ENCODE data around the gene KLHL15. TPM values are rescaled to one million over a fixed set of nuclear protein-coding genes. Genes with fewer than 3 reads are reported as not detected.

KLHL15 gene
- total RNA-seq, 1 donor = 8.7 TPM

- H3K4me2 ChIP-seq (ENCODE audit: insufficient read depth, low read length) = no peak overlapping the region
- no peak overlapping the region for H2AFZ ChIP-seq (ENCODE audit: low read length)
- H3K27me3 ChIP-seq (ENCODE audit: insufficient read depth, low read length) = no peaks in the 10 kb centered on the region
- H4K20me1 ChIP-seq (ENCODE audit: insufficient read depth, low read length) = no peaks in the 10 kb centered on the region
- H3K27ac ChIP-seq (ENCODE audit: low read depth, low read length) = no peak overlapping the region
- H3K9me3 ChIP-seq (ENCODE audit: low read depth, low read length) = no peaks in the 10 kb centered on the region
- H3K36me3 ChIP-seq (ENCODE audit: insufficient read depth, low read length) = no peaks in the 10 kb centered on the region
- no peak for TF ChIP-seq CTCF (IDR thresholded peaks at IDR 0.05; ENCODE audit: extremely low read depth, low read depth, low read length)
- no peaks in the 10 kb centered on the region for H3K79me2 ChIP-seq (ENCODE audit: insufficient read depth, low read length)
- H3K4me1 ChIP-seq (ENCODE audit: insufficient read depth, low read length) = no peaks in the 10 kb centered on the region
- H3K4me3 ChIP-seq (ENCODE audit: insufficient read depth, low read length) = no peak overlapping the region
- no peak for DNase-seq (ENCODE audit: insufficient read length, low spot score, missing footprints)
These were observed 10.7 kb upstream of the KLHL15 start for GRCh38 chrX:24037729-24038128.

- no peak overlapping the region for H3K4me2 ChIP-seq (ENCODE audit: insufficient read depth, low read length)
- H3K79me2 ChIP-seq (ENCODE audit: insufficient read depth, low read length) = no peaks in the 10 kb centered on the region
- no peaks in the 10 kb centered on the region for H4K20me1 ChIP-seq (ENCODE audit: insufficient read depth, low read length)
- no peak overlapping the region for H2AFZ ChIP-seq (ENCODE audit: low read length)
- H3K4me1 ChIP-seq (ENCODE audit: insufficient read depth, low read length) = no peaks in the 10 kb centered on the region
- no peak overlapping the region for H3K27ac ChIP-seq (ENCODE audit: low read depth, low read length)
- no peak for TF ChIP-seq CTCF (IDR thresholded peaks at IDR 0.05; ENCODE audit: extremely low read depth, low read depth, low read length)
- no peak overlapping the region for H3K4me3 ChIP-seq (ENCODE audit: insufficient read depth, low read length)
- no peaks in the 10 kb centered on the region for H3K9me3 ChIP-seq (ENCODE audit: low read depth, low read length)
- no peaks in the 10 kb centered on the region for H3K36me3 ChIP-seq (ENCODE audit: insufficient read depth, low read length)
- DNase-seq (ENCODE audit: insufficient read length, low spot score, missing footprints) = no peak
- no peaks in the 10 kb centered on the region for H3K27me3 ChIP-seq (ENCODE audit: insufficient read depth, low read length)
These were observed 7.5 kb upstream of the KLHL15 start for GRCh38 chrX:24034485-24034884.

GRCh38 chrX:24030597-24030996 lies 3.6 kb upstream of the KLHL15 start:
- Histone ChIP-seq H2AFZ (ENCODE audit: low read length) (no peak overlapping the region), H3K4me2 (ENCODE audit: insufficient read depth, low read length) (no peak overlapping the region), H4K20me1 (ENCODE audit: insufficient read depth, low read length) (no peaks in the 10 kb centered on the region), H3K4me1 (ENCODE audit: insufficient read depth, low read length) (no peaks in the 10 kb centered on the region), H3K79me2 (ENCODE audit: insufficient read depth, low read length) (no peaks in the 10 kb centered on the region), H3K36me3 (ENCODE audit: insufficient read depth, low read length) (no peaks in the 10 kb centered on the region), H3K9me3 (ENCODE audit: low read depth, low read length) (no peaks in the 10 kb centered on the region), H3K27ac (ENCODE audit: low read depth, low read length) (no peak overlapping the region), H3K4me3 (ENCODE audit: insufficient read depth, low read length) (no peak overlapping the region), H3K27me3 (ENCODE audit: insufficient read depth, low read length) (no peaks in the 10 kb centered on the region)
- no peak for TF ChIP-seq CTCF (IDR thresholded peaks at IDR 0.05; ENCODE audit: extremely low read depth, low read depth, low read length)
- no peak for DNase-seq (ENCODE audit: insufficient read length, low spot score, missing footprints)

- TF ChIP-seq CTCF (IDR thresholded peaks at IDR 0.05; ENCODE audit: extremely low read depth, low read depth, low read length) = no peak
- no peaks in the 10 kb centered on the region for H4K20me1 ChIP-seq (ENCODE audit: insufficient read depth, low read length)
- no peaks in the 10 kb centered on the region for H3K36me3 ChIP-seq (ENCODE audit: insufficient read depth, low read length)
- H3K4me2 ChIP-seq (ENCODE audit: insufficient read depth, low read length) = no peak overlapping the region
- no peak overlapping the region for H3K27ac ChIP-seq (ENCODE audit: low read depth, low read length)
- H3K27me3 ChIP-seq (ENCODE audit: insufficient read depth, low read length) = no peaks in the 10 kb centered on the region
- peaks cover 21% of the 10 kb centered on the region for H3K79me2 ChIP-seq (ENCODE audit: insufficient read depth, low read length)
- no peaks in the 10 kb centered on the region for H3K9me3 ChIP-seq (ENCODE audit: low read depth, low read length)
- no peak overlapping the region for H2AFZ ChIP-seq (ENCODE audit: low read length)
- no peak overlapping the region for H3K4me3 ChIP-seq (ENCODE audit: insufficient read depth, low read length)
- no peaks in the 10 kb centered on the region for H3K4me1 ChIP-seq (ENCODE audit: insufficient read depth, low read length)
- no peak for DNase-seq (ENCODE audit: insufficient read length, low spot score, missing footprints)
These were observed 999 bp upstream of the KLHL15 start for GRCh38 chrX:24027985-24028384.
